ENCODE results near the gene GALNT9.
"Not testable (repeated sequence)": the region's sequence is repeated elsewhere in the genome, so short reads cannot be mapped to it uniquely, and the experiment has no call there.

GALNT9 gene

DNA sequence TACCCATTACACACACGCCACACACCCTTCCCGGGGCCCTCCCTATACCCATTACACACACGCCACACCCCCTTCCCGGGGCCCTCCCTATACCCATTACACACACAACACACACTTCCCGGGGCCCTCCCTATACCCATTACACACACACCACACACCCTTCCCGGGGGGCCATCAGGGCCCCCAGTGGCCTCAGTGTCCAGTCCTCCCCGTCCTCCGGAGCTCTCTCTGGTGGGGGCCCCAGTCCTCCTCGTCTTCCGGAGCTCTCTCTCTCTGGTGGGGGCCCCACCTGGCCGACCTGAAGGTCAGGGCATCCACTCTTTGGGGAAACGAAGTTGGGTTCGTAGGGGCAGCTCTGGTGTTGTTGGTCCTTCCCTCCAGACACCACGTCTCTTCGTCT, 86.2 kb downstream of the GALNT9 start:
- H2BK15ac ChIP-seq (ENCODE audit: low read length); DNase-seq (ENCODE audit: low spot score); H2AK5ac ChIP-seq (ENCODE audit: low read depth, low read length); H2BK120ac ChIP-seq (ENCODE audit: low read depth, low read length); H3K36me3 ChIP-seq (replicated peaks in 1 of 2; ENCODE audit: control insufficient read depth in 2 of 2, insufficient read depth in 2 of 2, low read length in 2 of 2); H3K4me1 ChIP-seq (ENCODE audit: control insufficient read depth in 2 of 2, insufficient read depth in 1 of 2, low read depth in 1 of 2, low read length in 2 of 2); H3K27ac ChIP-seq (replicated peaks; ENCODE audit: low read length); H2BK12ac ChIP-seq (ENCODE audit: low read length); H3K23ac ChIP-seq (ENCODE audit: low read depth, low read length, poor library complexity); H3K79me1 ChIP-seq (ENCODE audit: low read depth, low read length); H4K8ac ChIP-seq (ENCODE audit: low read depth, low read length); H2AFZ ChIP-seq (ENCODE audit: low read length); H3K18ac ChIP-seq (ENCODE audit: low read length); H3K4me3 ChIP-seq (ENCODE audit: low read length in 2 of 2); H4K91ac ChIP-seq (ENCODE audit: low read depth, low read length, poor library complexity); H3K9me3 ChIP-seq (replicated peaks in 1 of 2; ENCODE audit: control insufficient read depth in 2 of 2, insufficient read depth in 1 of 2, low read depth in 1 of 2, low read length in 2 of 2); H3K14ac ChIP-seq (ENCODE audit: low read length); H3K9ac ChIP-seq (ENCODE audit: low read depth, low read length, poor library complexity); H3K4ac ChIP-seq (ENCODE audit: low read length); H3K4me2 ChIP-seq (ENCODE audit: insufficient read depth, low read length, poor library complexity, severe bottlenecking); H2BK5ac ChIP-seq (ENCODE audit: low read length): not testable (repeated sequence)
- no CpG with 5 or more reads among the region's 15 CpGs for WGBS, 2 donors (ENCODE audit: extremely low coverage in 2 of 2, insufficient read length in 2 of 2, insufficient replicate concordance in 1 of 2)
- peaks cover 0 to 10% (median 0%) of the 10 kb centered on the region in 3 experiments for H3K27me3 ChIP-seq (ENCODE audit: control insufficient read depth in 3 of 3, insufficient read depth in 3 of 3, low read depth in 1 of 3, low read length in 3 of 3)

- H3K27me3 ChIP-seq (ENCODE audit: control insufficient read depth in 3 of 3, insufficient read depth in 3 of 3, low read depth in 1 of 3, low read length in 3 of 3); H2AK5ac ChIP-seq (ENCODE audit: low read depth, low read length); H3K9ac ChIP-seq (ENCODE audit: low read depth, low read length, poor library complexity); H3K23ac ChIP-seq (ENCODE audit: low read depth, low read length, poor library complexity); H3K4me3 ChIP-seq (ENCODE audit: low read length in 2 of 2); H3K4ac ChIP-seq (ENCODE audit: low read length); H3K4me1 ChIP-seq (ENCODE audit: control insufficient read depth in 2 of 2, insufficient read depth in 1 of 2, low read depth in 1 of 2, low read length in 2 of 2); H2BK15ac ChIP-seq (ENCODE audit: low read length); H2BK120ac ChIP-seq (ENCODE audit: low read depth, low read length); H3K14ac ChIP-seq (ENCODE audit: low read length); H3K18ac ChIP-seq (ENCODE audit: low read length); H3K9me3 ChIP-seq (replicated peaks in 1 of 2; ENCODE audit: control insufficient read depth in 2 of 2, insufficient read depth in 1 of 2, low read depth in 1 of 2, low read length in 2 of 2); H3K4me2 ChIP-seq (ENCODE audit: insufficient read depth, low read length, poor library complexity, severe bottlenecking); H4K8ac ChIP-seq (ENCODE audit: low read depth, low read length); DNase-seq (ENCODE audit: low spot score); H2BK5ac ChIP-seq (ENCODE audit: low read length); H3K27ac ChIP-seq (replicated peaks; ENCODE audit: low read length); H4K91ac ChIP-seq (ENCODE audit: low read depth, low read length, poor library complexity); H3K36me3 ChIP-seq (replicated peaks in 1 of 2; ENCODE audit: control insufficient read depth in 2 of 2, insufficient read depth in 2 of 2, low read length in 2 of 2); H2AFZ ChIP-seq (ENCODE audit: low read length); H2BK12ac ChIP-seq (ENCODE audit: low read length); H3K79me1 ChIP-seq (ENCODE audit: low read depth, low read length): not testable (repeated sequence)
- WGBS, 2 donors (ENCODE audit: extremely low coverage in 2 of 2, insufficient read length in 2 of 2, insufficient replicate concordance in 1 of 2) = no CpG with 5 or more reads among the region's 7 CpGs
Observed at GRCh38 chr12:132240669-132241007, 88.8 kb downstream of the GALNT9 start.

- H4K91ac ChIP-seq (ENCODE audit: low read depth, low read length, poor library complexity) = no peak overlapping the region
- H2BK5ac ChIP-seq (ENCODE audit: low read length) = no peak overlapping the region
- H2AK5ac ChIP-seq (ENCODE audit: low read depth, low read length) = no peak overlapping the region
- H3K4me1 ChIP-seq (ENCODE audit: control insufficient read depth in 2 of 2, insufficient read depth in 1 of 2, low read depth in 1 of 2, low read length in 2 of 2) = no peaks in the 10 kb centered on the region
- no CpG with 5 or more reads among the region's 32 CpGs for WGBS, 2 donors (ENCODE audit: extremely low coverage in 2 of 2, insufficient read length in 2 of 2, insufficient replicate concordance in 1 of 2)
- no peak overlapping the region for H3K18ac ChIP-seq (ENCODE audit: low read length)
- peaks cover 4% of the 10 kb centered on the region for H3K79me1 ChIP-seq (ENCODE audit: low read depth, low read length)
- H3K23ac ChIP-seq (ENCODE audit: low read depth, low read length, poor library complexity) = no peak overlapping the region
- no peak overlapping the region for H3K9ac ChIP-seq (ENCODE audit: low read depth, low read length, poor library complexity)
- H3K4ac ChIP-seq (ENCODE audit: low read length) = no peak overlapping the region
- peaks cover 0 to 7% (median 0%) of the 10 kb centered on the region in 3 experiments for H3K27me3 ChIP-seq (ENCODE audit: control insufficient read depth in 3 of 3, insufficient read depth in 3 of 3, low read depth in 1 of 3, low read length in 3 of 3)
- no peak overlapping the region for H2BK15ac ChIP-seq (ENCODE audit: low read length)
- H3K4me2 ChIP-seq (ENCODE audit: insufficient read depth, low read length, poor library complexity, severe bottlenecking) = no peak overlapping the region
- no peak overlapping the region for H2AFZ ChIP-seq (ENCODE audit: low read length)
- H3K4me3 ChIP-seq (ENCODE audit: low read length in 2 of 2) = no peak overlapping the region
- no peak overlapping the region for H2BK12ac ChIP-seq (ENCODE audit: low read length)
- no peak overlapping the region for H3K14ac ChIP-seq (ENCODE audit: low read length)
- H3K36me3 ChIP-seq (replicated peaks in 1 of 2; ENCODE audit: control insufficient read depth in 2 of 2, insufficient read depth in 2 of 2, low read length in 2 of 2) = peaks cover 0 to 2% of the 10 kb centered on the region in 2 donors
- H3K9me3 ChIP-seq (replicated peaks in 1 of 2; ENCODE audit: control insufficient read depth in 2 of 2, insufficient read depth in 1 of 2, low read depth in 1 of 2, low read length in 2 of 2) = peaks cover 0 to 2% of the 10 kb centered on the region in 2 donors
- no peak overlapping the region for H3K27ac ChIP-seq (replicated peaks; ENCODE audit: low read length)
- no peak overlapping the region for H2BK120ac ChIP-seq (ENCODE audit: low read depth, low read length)
- DNase-seq (ENCODE audit: low spot score) = no peak
- H4K8ac ChIP-seq (ENCODE audit: low read depth, low read length) = no peak overlapping the region
Observed at GRCh38 chr12:132239796-132240668, 89.4 kb downstream of the GALNT9 start.

- Histone ChIP-seq H4K8ac (ENCODE audit: low read depth, low read length) (no peak overlapping the region), H3K4me2 (ENCODE audit: insufficient read depth, low read length, poor library complexity, severe bottlenecking) (no peak overlapping the region), H2BK5ac (ENCODE audit: low read length) (no peak overlapping the region), H3K9me3 (replicated peaks in 1 of 2; ENCODE audit: control insufficient read depth in 2 of 2, insufficient read depth in 1 of 2, low read depth in 1 of 2, low read length in 2 of 2) (peaks cover 0 to 2% of the 10 kb centered on the region in 2 donors), H2AK5ac (ENCODE audit: low read depth, low read length) (no peak overlapping the region), H3K18ac (ENCODE audit: low read length) (no peak overlapping the region), H2BK12ac (ENCODE audit: low read length) (no peak overlapping the region), H3K14ac (ENCODE audit: low read length) (no peak overlapping the region), H2AFZ (ENCODE audit: low read length) (no peak overlapping the region), H4K91ac (ENCODE audit: low read depth, low read length, poor library complexity) (no peak overlapping the region), H2BK15ac (ENCODE audit: low read length) (no peak overlapping the region), H3K4me1 (ENCODE audit: control insufficient read depth in 2 of 2, insufficient read depth in 1 of 2, low read depth in 1 of 2, low read length in 2 of 2) (no peaks in the 10 kb centered on the region), H3K27ac (replicated peaks; ENCODE audit: low read length) (no peak overlapping the region), H3K36me3 (replicated peaks in 1 of 2; ENCODE audit: control insufficient read depth in 2 of 2, insufficient read depth in 2 of 2, low read length in 2 of 2) (peaks cover 0 to 2% of the 10 kb centered on the region in 2 donors), H2BK120ac (ENCODE audit: low read depth, low read length) (no peak overlapping the region), H3K27me3 (ENCODE audit: control insufficient read depth in 3 of 3, insufficient read depth in 3 of 3, low read depth in 1 of 3, low read length in 3 of 3) (peaks cover 0 to 7% (median 0%) of the 10 kb centered on the region in 3 experiments), H3K23ac (ENCODE audit: low read depth, low read length, poor library complexity) (no peak overlapping the region), H3K9ac (ENCODE audit: low read depth, low read length, poor library complexity) (no peak overlapping the region), H3K79me1 (ENCODE audit: low read depth, low read length) (peaks cover 4% of the 10 kb centered on the region), H3K4me3 (ENCODE audit: low read length in 2 of 2) (no peak overlapping the region), H3K4ac (ENCODE audit: low read length) (no peak overlapping the region)
- DNase-seq (ENCODE audit: low spot score) = no peak
Observed at GRCh38 chr12:132239392-132239791, 90.0 kb downstream of the GALNT9 start.
